CD4-positive, alpha-beta T cell treated with Interferon alpha-2 for 1 hour (primary cell): ENCODE measurements around the gene PPIL4.

Experiments used
- DNase-seq, 2 donors: peaks; one replicate each; pipeline ENCODE4 v3.0.0-alpha.2; 2020 to 2022

PPIL4 gene, protein sequence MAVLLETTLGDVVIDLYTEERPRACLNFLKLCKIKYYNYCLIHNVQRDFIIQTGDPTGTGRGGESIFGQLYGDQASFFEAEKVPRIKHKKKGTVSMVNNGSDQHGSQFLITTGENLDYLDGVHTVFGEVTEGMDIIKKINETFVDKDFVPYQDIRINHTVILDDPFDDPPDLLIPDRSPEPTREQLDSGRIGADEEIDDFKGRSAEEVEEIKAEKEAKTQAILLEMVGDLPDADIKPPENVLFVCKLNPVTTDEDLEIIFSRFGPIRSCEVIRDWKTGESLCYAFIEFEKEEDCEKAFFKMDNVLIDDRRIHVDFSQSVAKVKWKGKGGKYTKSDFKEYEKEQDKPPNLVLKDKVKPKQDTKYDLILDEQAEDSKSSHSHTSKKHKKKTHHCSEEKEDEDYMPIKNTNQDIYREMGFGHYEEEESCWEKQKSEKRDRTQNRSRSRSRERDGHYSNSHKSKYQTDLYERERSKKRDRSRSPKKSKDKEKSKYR

GRCh38 chr6:149545754-149546471, at the start of gene PPIL4:
Gene PPIL4, minus strand, starts transcription at chr6:149546043. Its CDS starts 38 bp downstream, at chr6:149546005.
- DNase-seq: peak; percentile 96 to 97

- DNase-seq: no peak
Observed at GRCh38 chr6:149593408-149593807, 47.6 kb upstream of the PPIL4 start.

GRCh38 chr6:149592983-149593382, 47.1 kb upstream of the PPIL4 start:
- DNase-seq: no peak

GRCh38 chr6:149586149-149586548, 40.3 kb upstream of the PPIL4 start:
- no peak for DNase-seq

DNA sequence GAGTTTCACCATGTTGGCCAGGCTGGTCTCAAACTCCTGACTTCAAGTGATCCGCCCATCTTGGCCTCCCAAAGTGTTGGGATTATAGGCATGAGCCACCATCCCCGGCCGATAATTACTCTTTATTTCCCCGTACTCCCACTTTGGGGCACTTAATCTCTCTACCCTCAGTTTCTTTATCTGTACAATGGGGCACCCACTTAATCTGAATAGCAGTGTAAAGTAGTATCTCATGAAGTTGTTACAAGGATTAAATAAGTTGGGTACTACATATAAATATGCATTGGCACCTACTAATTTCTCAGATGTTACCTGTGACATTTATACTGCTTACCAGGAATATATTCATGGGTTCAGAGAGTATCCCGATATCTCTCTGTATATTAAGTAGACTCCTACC, 35.5 kb upstream of the PPIL4 start:
- no peak for DNase-seq

DNA sequence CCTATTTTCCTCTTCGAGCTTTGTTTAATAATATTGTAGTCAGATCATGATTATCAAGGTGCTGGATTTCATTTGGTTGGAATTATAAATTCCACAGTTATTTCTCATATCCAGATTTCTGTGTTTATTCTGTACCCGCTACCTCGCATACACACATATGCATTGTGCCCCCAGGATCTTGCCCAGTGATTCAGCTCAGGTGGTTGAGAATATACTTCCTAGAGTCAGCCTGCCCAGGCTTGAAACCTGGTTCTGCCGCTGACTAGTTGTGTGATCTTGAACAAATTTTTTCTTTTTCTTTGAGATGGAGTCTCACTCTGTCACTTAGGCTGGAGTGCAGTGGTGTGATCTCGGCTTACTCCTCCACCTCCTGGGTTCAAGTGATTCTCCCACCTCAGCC, 35.0 kb upstream of the PPIL4 start:
- no peak for DNase-seq

DNA sequence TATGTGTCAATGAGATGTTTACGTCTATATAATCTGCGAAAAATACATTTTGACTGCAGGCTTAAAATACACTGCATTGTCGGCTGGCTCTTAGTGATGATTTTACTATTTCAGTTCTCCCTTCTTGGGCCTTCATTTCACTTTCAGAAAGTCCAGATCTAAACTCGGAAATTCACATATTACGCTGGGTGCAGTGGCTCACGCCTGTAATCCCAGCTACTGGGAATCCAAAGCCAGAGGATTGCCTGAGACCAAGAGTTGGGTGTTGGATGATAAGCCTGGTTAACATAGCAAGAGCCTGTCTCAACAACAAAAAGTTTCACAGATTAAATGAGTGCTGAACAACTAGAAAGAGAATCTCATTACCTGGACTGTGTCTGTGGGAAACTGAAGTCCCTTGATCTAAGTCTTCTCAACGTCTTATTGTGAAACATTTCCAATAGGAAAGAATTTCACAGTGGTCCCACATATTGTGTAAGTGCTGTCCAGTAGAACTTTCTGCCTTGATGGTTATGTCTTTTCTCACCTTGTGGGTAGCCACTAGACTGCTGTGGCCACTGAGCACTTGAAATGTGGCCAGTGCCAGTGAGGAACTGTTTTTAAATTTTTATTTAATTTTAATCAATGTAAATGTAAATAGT, 22.2 kb upstream of the PPIL4 start:
- DNase-seq: no peak

GRCh38 chr6:149567194-149567586, 21.3 kb upstream of the PPIL4 start:
- DNase-seq: peak in 1 of 2 donors; percentile 20

DNA sequence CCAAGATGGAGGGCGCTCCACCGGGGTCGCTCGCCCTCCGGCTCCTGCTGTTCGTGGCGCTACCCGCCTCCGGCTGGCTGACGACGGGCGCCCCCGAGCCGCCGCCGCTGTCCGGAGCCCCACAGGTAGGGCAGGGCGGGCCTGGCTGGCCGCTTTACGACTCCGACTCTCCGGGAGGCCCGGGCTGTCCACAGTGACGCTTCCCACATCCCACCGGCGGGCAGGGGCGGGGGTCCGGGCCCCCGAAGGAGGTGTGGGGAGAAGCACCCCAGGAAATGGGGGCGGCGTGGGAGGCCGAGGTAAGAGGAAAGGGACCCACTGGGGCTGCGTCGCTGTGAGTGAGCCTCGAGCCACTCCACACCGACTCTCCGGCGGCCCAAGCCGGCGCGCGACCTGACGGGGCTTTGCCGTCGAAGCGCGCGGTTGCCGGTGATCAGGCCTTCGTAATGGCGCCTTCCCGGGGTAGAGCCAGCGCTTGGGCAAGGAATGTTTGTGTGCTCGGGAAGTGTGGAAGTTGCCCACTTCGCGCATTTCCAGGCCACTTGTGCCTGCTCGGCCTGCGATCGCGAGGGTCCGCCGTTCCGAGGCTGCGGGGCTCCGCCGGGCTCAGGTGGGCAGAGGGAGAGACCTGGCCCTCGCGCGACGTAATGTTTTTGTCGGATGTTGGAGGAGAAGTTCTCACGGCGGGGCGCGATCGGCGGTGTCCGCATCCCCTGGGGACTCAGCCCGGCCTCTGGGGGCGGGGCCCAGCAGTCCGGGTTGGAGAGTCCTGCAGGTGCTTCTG, 20.8 kb upstream of the PPIL4 start:
- DNase-seq: peak in 1 of 2 donors; percentile 36

- DNase-seq: peak; percentile 95 to 97
Observed at GRCh38 chr6:149565527-149566409, 19.9 kb upstream of the PPIL4 start, which contains the start of gene GINM1. Gene GINM1, plus strand, starts transcription at chr6:149566375. Its CDS starts 40 bp downstream, at chr6:149566415.

DNA sequence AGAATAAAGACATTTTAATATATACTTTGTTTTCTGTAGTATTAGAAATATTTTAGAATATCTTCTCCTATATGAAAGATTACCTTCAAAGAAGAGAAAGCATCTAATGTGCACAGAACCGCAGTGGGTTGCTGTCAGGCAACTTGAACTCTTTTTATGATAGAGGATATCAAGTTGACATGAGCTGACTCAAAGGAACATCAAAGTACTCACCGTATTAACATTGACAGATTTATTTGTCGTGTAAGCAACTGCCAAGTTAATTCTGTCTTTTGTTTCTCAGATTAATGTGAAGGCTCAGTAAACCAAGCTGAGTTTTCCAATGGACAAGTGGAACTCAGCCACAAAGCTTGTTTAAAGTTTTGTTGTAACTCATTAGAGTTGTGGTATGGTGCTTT, 18.1 kb upstream of the PPIL4 start:
- no peak for DNase-seq

- DNase-seq: no peak
Observed at GRCh38 chr6:149563203-149563927, 17.5 kb upstream of the PPIL4 start.

GRCh38 chr6:149560736-149561135, 14.9 kb upstream of the PPIL4 start:
- DNase-seq: peak; percentile 15 to 41

DNA sequence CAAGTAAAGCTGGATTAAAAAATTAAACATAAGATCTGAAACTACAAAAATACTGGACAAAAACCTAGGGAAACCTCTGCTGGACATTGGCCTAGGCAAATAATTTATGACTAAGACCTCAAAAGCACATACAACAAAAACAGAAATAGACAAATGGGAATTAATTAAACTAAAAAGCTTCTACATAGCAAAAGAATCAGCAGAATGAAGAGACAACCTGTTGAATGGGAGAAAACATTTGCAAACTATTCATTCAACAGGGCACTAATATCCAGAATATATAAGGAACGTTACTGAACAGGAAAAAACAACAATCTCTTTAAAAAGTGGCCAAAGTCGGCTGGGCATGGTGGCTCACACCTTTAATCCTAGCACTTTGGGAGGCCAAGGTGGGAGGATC, 13.5 kb upstream of the PPIL4 start:
- DNase-seq: no peak

DNA sequence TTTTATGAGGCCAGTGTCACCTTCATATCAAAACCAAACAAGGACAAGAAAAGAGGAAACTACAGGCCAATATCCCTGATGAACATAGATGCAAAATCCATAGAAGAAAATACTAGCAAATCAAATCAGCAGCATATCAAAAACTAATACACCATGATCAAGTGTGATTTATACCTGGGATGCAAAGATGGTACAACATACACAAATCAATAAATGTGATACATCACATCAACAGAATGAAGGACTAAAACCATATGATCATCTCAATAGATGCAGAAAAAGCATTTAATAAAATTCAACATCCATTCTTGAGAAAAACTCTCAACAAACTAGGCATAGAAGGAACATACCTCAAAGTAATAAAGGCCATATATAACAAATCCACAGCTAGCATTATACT, 12.2 kb upstream of the PPIL4 start:
- no peak for DNase-seq

- DNase-seq: no peak
Observed at GRCh38 chr6:149551920-149552319, 6.1 kb upstream of the PPIL4 start.

DNA sequence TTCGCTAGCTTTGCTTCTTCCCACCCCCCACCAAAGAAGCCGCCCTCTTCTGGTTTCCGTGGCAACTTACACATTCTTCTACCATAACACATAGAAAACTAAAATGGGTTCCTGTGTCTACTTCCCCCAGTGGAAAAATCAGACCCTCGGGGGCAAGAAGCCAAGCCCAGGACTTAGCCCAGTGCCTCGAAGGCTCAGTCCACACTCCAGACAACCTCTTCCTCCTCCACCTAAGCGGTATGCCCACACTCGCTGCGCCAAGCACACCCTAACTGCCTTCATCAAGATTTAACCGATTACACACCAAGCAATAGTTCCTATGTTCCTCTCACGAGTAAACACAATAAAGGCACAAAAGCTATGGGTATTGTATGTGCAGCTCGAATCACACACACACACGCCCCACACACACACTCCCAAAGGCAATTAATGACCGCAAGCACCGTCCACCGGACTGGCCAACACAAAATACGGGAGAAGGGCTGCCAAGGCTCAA, 537 bp downstream of the PPIL4 start:
- peak; percentile 82 to 87 for DNase-seq

DNA sequence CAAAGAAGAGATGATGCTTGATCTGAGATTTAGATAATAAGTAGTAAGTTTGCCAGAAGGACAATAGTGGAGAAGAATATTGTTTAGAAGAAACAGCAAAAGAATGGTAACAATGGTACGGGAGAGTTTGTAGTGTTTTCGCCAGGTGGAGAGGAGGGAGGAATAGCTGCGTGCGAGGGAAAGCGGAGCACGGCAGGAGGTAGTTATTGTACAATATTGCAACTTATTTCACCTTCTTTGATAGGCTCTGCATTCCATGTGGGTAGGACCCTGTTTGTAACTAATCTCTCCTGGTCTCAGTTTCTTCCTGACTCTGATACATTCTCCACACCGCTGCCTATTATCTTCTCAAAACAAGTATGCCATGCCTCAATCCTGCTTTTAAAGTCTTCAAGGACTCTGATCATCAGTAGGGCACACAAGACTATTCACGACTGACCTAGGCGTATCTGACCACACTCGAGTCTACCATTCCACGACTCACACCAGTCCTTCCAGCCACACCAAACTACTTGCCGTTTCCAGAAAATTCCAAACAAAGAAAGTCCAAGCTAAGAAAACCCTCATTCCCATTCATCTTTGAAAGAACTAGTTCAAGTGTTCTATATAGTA, 1.1 kb downstream of the PPIL4 start:
- no peak for DNase-seq

GRCh38 chr6:149541139-149541538, 4.7 kb downstream of the PPIL4 start:
- no peak for DNase-seq

GRCh38 chr6:149534742-149535141, 11.1 kb downstream of the PPIL4 start:
- DNase-seq: no peak
